WERI-Rb-1 (cell line): Measurements from ENCODE around the gene MT4.

Experiments used
- DNase-seq: peaks from one replicate; pipeline ENCODE4 v3.0.0-alpha.2; 2020
- H3K27ac ChIP-seq: fragments of 250-450 bp; sonication (Bioruptor Pico); 2 replicates; pipeline ENCODE4 v1.5.1; 2020; ENCODE audit warnings: mild to moderate bottlenecking, moderate library complexity
- H3K27me3 ChIP-seq: fragments of 250-450 bp; sonication (Bioruptor Pico); 2 replicates; pipeline ENCODE4 v1.5.1; 2021; ENCODE audit warnings: mild to moderate bottlenecking, low read depth, moderate library complexity; ENCODE audit not compliant: insufficient read depth, severe bottlenecking
- H3K36me3 ChIP-seq: fragments of 250-450 bp; sonication (Bioruptor Pico); 2 replicates; pipeline ENCODE4 v1.5.1; 2020; ENCODE audit warnings: mild to moderate bottlenecking, moderate library complexity
- H3K4me3 ChIP-seq: 2 replicates; pipeline ENCODE4 v1.5.1; 2011; ENCODE audit warnings: low read depth, mild to moderate bottlenecking, control low read depth, low read length
- H3K9me3 ChIP-seq: fragments of 250-450 bp; sonication (Bioruptor Pico); 2 replicates; pipeline ENCODE4 v1.5.1; 2021; ENCODE audit warnings: mild to moderate bottlenecking, moderate library complexity; ENCODE audit not compliant: severe bottlenecking
- TF ChIP-seq, protein P1 (sequence below): IDR thresholded peaks from 2 replicates; pipeline ENCODE4 v1.5.1; 2011; ENCODE audit warnings: low read depth, mild to moderate bottlenecking, control low read depth, inconsistent platforms, low read length

The MT4 gene

GRCh38 chr16:56613706-56614105 is 48.8 kb downstream of the MT4 start:
- Histone ChIP-seq H3K36me3 (no peaks in the 10 kb centered on the region), H3K9me3 (no peaks in the 10 kb centered on the region), H3K4me3 (no peak overlapping the region), H3K27ac (no peak overlapping the region), H3K27me3 (no peaks in the 10 kb centered on the region)
- DNase-seq, result no peak
- TF ChIP-seq, protein P1, sequence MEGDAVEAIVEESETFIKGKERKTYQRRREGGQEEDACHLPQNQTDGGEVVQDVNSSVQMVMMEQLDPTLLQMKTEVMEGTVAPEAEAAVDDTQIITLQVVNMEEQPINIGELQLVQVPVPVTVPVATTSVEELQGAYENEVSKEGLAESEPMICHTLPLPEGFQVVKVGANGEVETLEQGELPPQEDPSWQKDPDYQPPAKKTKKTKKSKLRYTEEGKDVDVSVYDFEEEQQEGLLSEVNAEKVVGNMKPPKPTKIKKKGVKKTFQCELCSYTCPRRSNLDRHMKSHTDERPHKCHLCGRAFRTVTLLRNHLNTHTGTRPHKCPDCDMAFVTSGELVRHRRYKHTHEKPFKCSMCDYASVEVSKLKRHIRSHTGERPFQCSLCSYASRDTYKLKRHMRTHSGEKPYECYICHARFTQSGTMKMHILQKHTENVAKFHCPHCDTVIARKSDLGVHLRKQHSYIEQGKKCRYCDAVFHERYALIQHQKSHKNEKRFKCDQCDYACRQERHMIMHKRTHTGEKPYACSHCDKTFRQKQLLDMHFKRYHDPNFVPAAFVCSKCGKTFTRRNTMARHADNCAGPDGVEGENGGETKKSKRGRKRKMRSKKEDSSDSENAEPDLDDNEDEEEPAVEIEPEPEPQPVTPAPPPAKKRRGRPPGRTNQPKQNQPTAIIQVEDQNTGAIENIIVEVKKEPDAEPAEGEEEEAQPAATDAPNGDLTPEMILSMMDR, result no peak

DNA sequence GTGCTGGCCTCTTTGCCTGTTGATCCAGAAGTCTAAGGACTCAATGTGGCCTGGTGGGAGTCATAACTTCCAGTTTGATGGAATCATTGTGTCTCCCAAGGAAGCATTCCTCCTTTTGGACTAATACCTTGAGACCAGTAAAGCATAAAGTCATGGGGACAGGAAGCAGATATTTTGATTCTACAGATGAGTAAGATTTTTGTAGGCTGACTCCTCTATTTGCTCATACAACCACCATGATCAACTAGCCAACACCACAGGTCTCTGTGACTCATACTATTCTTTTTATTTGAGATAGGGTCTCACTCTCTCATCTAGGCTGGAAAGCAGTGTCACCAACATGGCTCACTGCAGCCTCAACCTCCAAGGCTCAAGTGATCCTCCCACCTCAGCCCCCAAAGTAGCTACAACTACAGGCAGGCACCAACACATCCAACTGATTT is 49.7 kb downstream of the MT4 start:
- Histone ChIP-seq H3K36me3 (no peaks in the 10 kb centered on the region), H3K27me3 (no peaks in the 10 kb centered on the region), H3K27ac (no peak overlapping the region), H3K9me3 (no peaks in the 10 kb centered on the region), H3K4me3 (no peak overlapping the region)
- TF ChIP-seq, protein P1, result no peak
- DNase-seq, result no peak

DNA sequence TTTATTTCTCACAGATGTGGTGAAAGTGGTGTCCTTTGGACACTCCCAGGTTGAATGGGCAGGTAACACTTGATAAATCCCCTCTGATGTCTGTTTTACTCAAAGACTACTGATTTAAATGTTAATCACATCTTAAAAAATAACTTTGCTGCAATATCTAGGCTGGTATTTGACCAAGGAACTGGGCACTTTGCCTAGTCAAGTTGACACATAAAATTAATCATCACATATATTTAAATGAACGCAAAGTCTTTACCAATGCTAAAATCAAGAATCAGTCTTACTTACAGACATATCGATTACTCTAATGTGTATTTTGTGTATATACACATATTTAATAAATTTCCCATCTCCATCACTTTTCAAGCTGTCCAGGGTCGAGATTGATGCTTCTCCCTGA is 50.5 kb downstream of the MT4 start:
- no peak for DNase-seq
- Histone ChIP-seq H3K27me3 (no peaks in the 10 kb centered on the region), H3K27ac (no peak overlapping the region)

GRCh38 chr16:56616608-56617211 is 51.8 kb downstream of the MT4 start:
- TF ChIP-seq, protein P1, result no peak
- Histone ChIP-seq H3K27me3 (no peaks in the 10 kb centered on the region), H3K4me3 (no peak overlapping the region), H3K36me3 (no peaks in the 10 kb centered on the region), H3K9me3 (no peaks in the 10 kb centered on the region), H3K27ac (no peak overlapping the region)
- DNase-seq, result no peak

More for the DNA sequence above, 50.5 kb downstream of the MT4 start:
- Histone ChIP-seq H3K9me3 (no peaks in the 10 kb centered on the region), H3K36me3 (no peaks in the 10 kb centered on the region), H3K4me3 (no peak overlapping the region)
- TF ChIP-seq, protein P1, result no peak

DNA sequence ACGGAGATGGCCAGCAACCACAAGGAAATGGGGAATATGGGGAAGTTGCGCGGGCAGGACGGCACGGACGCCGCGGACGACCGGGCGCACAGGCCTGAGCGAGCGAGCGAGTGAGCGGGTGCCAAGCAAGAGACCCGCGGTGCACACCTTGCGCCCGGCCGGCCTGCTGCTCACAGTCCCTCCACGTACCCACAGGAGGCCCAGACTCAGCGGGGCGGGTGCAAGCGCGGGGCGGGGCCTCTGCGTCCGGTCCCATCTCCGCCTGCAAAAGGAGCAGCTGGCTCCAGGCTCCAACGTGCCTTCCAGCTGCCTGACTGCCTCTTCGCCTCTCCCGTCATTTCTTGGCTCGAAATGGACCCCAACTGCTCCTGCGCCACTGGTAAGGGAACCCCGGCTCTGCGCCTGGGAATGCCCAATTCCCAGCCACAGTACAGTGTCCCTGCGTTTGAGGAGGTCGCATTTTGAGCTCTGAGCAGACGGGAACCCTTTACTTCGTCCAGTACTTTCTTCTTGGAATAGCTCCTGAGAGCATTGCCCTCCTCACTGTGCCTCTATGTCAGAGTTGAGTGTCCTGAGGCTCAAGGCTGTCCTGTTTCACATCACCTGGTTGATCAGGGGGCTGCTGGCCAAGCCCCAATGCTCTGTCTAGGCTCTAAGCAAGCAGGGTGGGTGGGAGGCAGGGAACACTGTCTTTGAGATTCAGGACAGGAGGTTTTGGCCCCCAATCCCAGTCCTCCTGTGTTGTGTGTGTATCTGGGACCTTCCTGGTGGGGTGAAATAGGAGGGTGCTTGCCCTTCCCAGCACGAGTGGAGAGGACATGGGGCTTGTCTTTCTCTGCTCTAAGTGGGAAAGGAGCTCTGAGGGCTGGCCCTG is 52.6 kb downstream of the MT4 start:
- Histone ChIP-seq H3K36me3 (no peaks in the 10 kb centered on the region), H3K9me3 (no peaks in the 10 kb centered on the region), H3K27me3 (no peaks in the 10 kb centered on the region), H3K4me3 (no peak overlapping the region), H3K27ac (no peak overlapping the region)
- no peak for DNase-seq
- TF ChIP-seq, protein P1, result no peak
